ENCODE results near the gene PAX5. TPM values are rescaled to one million over a fixed set of nuclear protein-coding genes. Genes with fewer than 3 reads are reported as not detected.

The PAX5 gene
- not detected in 2 replicates for total RNA-seq

DNA sequence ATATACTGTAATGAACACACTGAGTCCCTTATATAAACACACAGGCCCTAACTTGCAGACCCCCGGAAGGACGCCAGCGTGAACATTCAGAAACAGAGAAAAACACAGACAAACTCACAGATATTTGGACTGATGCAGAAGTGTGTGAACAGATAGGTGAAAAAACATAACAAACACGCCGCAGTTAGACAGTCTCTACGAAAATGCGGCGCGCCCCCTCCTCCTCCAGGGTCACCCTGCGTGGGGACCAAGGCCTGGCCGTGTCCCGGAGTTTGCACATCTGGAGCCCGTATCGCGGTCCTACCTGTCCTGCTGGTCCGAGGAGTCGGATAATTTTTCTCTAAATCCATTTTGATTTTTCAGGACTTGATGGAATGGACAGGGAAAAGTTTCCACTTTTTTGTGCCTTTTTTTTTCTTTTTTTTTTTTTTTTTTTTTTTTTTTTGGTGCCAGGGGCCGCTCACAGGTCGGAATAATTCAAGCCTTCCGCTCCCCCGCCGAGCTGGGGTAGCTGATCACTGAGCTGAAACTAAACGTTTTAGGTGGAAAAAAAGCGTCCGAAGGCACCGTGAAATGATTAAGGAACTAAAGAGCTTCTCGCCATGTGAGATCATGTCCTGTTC, at the start of gene PAX5:
Gene PAX5, minus strand, starts transcription at position 587 of the 623 bp plus-strand sequence. Its CDS starts 237 bp downstream, at position 350.

Small RNA genes lying within 50 kb of the gene (small RNA-seq; reads per million reads assigned to genes)
- gene MIR4475 (ENCODE audit: low replicate concordance) (not detected), gene MIR4476 (ENCODE audit: low replicate concordance) (not detected), gene MIR4540 (ENCODE audit: low replicate concordance) (not detected)

Other genes starting within 250 kb of the PAX5 start
- gene ZCCHC7, start 86.3 kb upstream of the PAX5 start, total RNA-seq, result 16.3 and 29.5 TPM in 2 replicates

Measured in placental pericyte (primary cell).